ENCODE data around the gene PTPRR.

PTPRR gene

GRCh38 chr12:70590051-70590450 lies 330.5 kb downstream of the PTPRR start:
- peak; percentile 57 to 66 for DNase-seq

Measured in hippocampal formation (tissue), 2 donors.